ENCODE measurements around the gene NFIB.

DNA sequence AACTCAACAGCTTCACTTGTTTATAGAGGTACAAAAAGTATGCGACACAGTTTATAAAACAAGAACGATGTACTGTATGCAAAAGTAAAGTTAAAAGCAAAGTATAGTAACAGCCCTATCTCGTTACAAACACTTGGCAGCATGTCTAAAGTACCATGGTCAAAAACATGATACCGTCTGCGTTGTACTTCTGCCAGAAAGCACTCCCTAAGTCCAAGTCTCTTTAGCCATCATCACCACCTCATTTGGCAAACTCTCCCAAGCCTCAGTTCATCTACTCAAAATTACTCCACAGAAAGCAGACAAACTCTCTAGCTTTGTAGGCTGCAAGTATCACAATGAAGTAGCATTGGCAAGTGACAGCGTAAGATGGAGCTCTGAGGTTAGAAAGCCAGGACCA, 73.4 kb downstream of the NFIB start:
- TF ChIP-seq POLR2A (IDR thresholded peaks at IDR 0.05), result no peak
- no peak for TF ChIP-seq CTCF (IDR thresholded peaks at IDR 0.05 in 4 of 5, conservative IDR thresholded peaks at IDR 0.05 in 1 of 5)
